HFFc6 (cell line): Measurements from ENCODE around the gene GRIN3B. TPM values are rescaled to one million over a fixed set of nuclear protein-coding genes. Genes with fewer than 3 reads are reported as not detected.

Experiments
- DNase-seq: peaks from one replicate; pipeline ENCODE4 v3.0.0-alpha.2; 2018
- H3K27ac Mint-ChIP-seq: 2 replicates; pipeline ENCODE4 v1.8.0; 2020; ENCODE audit warnings: mild to moderate bottlenecking, mixed read lengths
- H3K27me3 Mint-ChIP-seq: 2 replicates; pipeline ENCODE4 v1.8.0; 2021; ENCODE audit warnings: mild to moderate bottlenecking, moderate library complexity, mixed read lengths; ENCODE audit not compliant: insufficient read depth
- H3K36me3 Mint-ChIP-seq: 2 replicates; pipeline ENCODE4 v1.8.0; 2021; ENCODE audit warnings: low read depth, mixed read lengths
- H3K4me1 Mint-ChIP-seq: 2 replicates; pipeline ENCODE4 v1.8.0; 2020; ENCODE audit warnings: low read depth, mixed read lengths
- H3K4me3 Mint-ChIP-seq: 2 replicates; pipeline ENCODE4 v1.8.0; 2020; ENCODE audit warnings: mild to moderate bottlenecking, moderate library complexity, mixed read lengths
- H3K9me3 Mint-ChIP-seq: 2 replicates; pipeline ENCODE4 v1.8.0; 2020; ENCODE audit warnings: mild to moderate bottlenecking, mixed read lengths
- CTCF ChIP-seq: fragments of 200-600 bp; sonication (generic); IDR thresholded peaks from 2 replicates; pipeline ENCODE4 v1.5.0; 2021; ENCODE audit warnings: antibody characterized with exemption, mild to moderate bottlenecking
- total RNA-seq, 6 experiments: library from RNA; stranded (reverse); fragmentation: NEBNext Ultra II Directional; extraction: Animal tissue kit (Norgen Biotek cat#: 25700); gene quantifications; 2 replicates in 1 of 6; 3 replicates in 5 of 6; pipeline ENCODE4 v1.2.3, GENCODE V29; 2021

GRIN3B gene
- total RNA-seq, 6 experiments from 2014 or later, result 0.34 to 0.66 (median 0.41) TPM

- peaks cover 4% of the 10 kb centered on the region; the same call in 1 of the 2 replicates for H3K36me3 Mint-ChIP-seq
- no peak for TF ChIP-seq CTCF
- H3K9me3 Mint-ChIP-seq, result no peaks in the 10 kb centered on the region
- no peak for DNase-seq
- H3K27ac Mint-ChIP-seq, result no peak overlapping the region
- H3K27me3 Mint-ChIP-seq, result peaks cover 21% of the 10 kb centered on the region
- peaks cover 5% of the 10 kb centered on the region; the same call in 1 of the 2 replicates for H3K4me1 Mint-ChIP-seq
- no peak overlapping the region for H3K4me3 Mint-ChIP-seq
Measured at GRCh38 chr19:994516-994915, 5.7 kb upstream of the GRIN3B start.

- TF ChIP-seq CTCF, result no peak
- Mint-ChIP-seq H3K36me3 (peaks cover 4% of the 10 kb centered on the region; the same call in 1 of the 2 replicates), H3K27me3 (peaks cover 21% of the 10 kb centered on the region), H3K4me1 (peaks cover 5% of the 10 kb centered on the region; the same call in 1 of the 2 replicates), H3K4me3 (no peak overlapping the region), H3K27ac (no peak overlapping the region), H3K9me3 (no peaks in the 10 kb centered on the region)
- DNase-seq, result no peak
Measured at GRCh38 chr19:995051-995827, 5.0 kb upstream of the GRIN3B start.

GRCh38 chr19:996051-996838 is 4.0 kb upstream of the GRIN3B start:
- no peak overlapping the region for H3K27ac Mint-ChIP-seq
- peak; percentile 45 for DNase-seq
- no peaks in the 10 kb centered on the region for H3K9me3 Mint-ChIP-seq
- H3K4me1 Mint-ChIP-seq, result peaks cover 5% of the 10 kb centered on the region; the same call in 1 of the 2 replicates
- TF ChIP-seq CTCF, result no peak
- H3K4me3 Mint-ChIP-seq, result peak overlapping the region; percentile 59
- H3K36me3 Mint-ChIP-seq, result peaks cover 4% of the 10 kb centered on the region; the same call in 1 of the 2 replicates
- peaks cover 21% of the 10 kb centered on the region for H3K27me3 Mint-ChIP-seq

- TF ChIP-seq CTCF, result no peak
- Mint-ChIP-seq H3K27me3 (peaks cover 21% of the 10 kb centered on the region), H3K27ac (no peak overlapping the region), H3K4me3 (no peak overlapping the region), H3K36me3 (no peaks in the 10 kb centered on the region), H3K4me1 (peaks cover 5% of the 10 kb centered on the region; the same call in 1 of the 2 replicates), H3K9me3 (no peaks in the 10 kb centered on the region)
- no peak for DNase-seq
Measured at GRCh38 chr19:998064-998463, 2.2 kb upstream of the GRIN3B start.

- no peak for DNase-seq
- TF ChIP-seq CTCF, result no peak
- H3K27ac Mint-ChIP-seq, result no peak overlapping the region
- no peak overlapping the region for H3K4me3 Mint-ChIP-seq
- H3K4me1 Mint-ChIP-seq, result peaks cover 5% of the 10 kb centered on the region; the same call in 1 of the 2 replicates
- H3K9me3 Mint-ChIP-seq, result no peaks in the 10 kb centered on the region
- H3K36me3 Mint-ChIP-seq, result no peaks in the 10 kb centered on the region
- peaks cover 21% of the 10 kb centered on the region for H3K27me3 Mint-ChIP-seq
Measured at GRCh38 chr19:999379-999719, 870 bp upstream of the GRIN3B start.
